Measurements from ENCODE around the gene CLTC.
"Not testable (repeated sequence)": the region's sequence is repeated elsewhere in the genome, so short reads cannot be mapped to it uniquely, and the experiment has no call there.

Gene CLTC

GRCh38 chr17:59619298-59620063, at the start of gene CLTC:
TSS of gene CLTC (plus strand) at chr17:59619895. CDS start at chr17:59620132, 237 bp downstream.
- no peak for TF ChIP-seq CTCF (IDR thresholded peaks at IDR 0.05; ENCODE audit: low read depth, low read length)
- peak within 1 kb of the TSS; percentile 96 for H3K4me3 ChIP-seq (ENCODE audit: low read depth, low read length)

GRCh38 chr17:59572301-59572924, 47.3 kb upstream of the CLTC start:
- H3K4me3 ChIP-seq (ENCODE audit: low read depth, low read length), result no peak overlapping the region

GRCh38 chr17:59584168-59584567, 35.5 kb upstream of the CLTC start:
- H3K4me3 ChIP-seq (ENCODE audit: low read depth, low read length), result not testable (repeated sequence)

More at GRCh38 chr17:59572301-59572924, 47.3 kb upstream of the CLTC start:
- no peak for TF ChIP-seq CTCF (IDR thresholded peaks at IDR 0.05; ENCODE audit: low read depth, low read length)

GRCh38 chr17:59600169-59600568, 19.5 kb upstream of the CLTC start:
- no peak for TF ChIP-seq CTCF (IDR thresholded peaks at IDR 0.05; ENCODE audit: low read depth, low read length)
- no peak overlapping the region for H3K4me3 ChIP-seq (ENCODE audit: low read depth, low read length)

- TF ChIP-seq CTCF (IDR thresholded peaks at IDR 0.05; ENCODE audit: low read depth, low read length), result no peak
- no peak overlapping the region for H3K4me3 ChIP-seq (ENCODE audit: low read depth, low read length)
Observed at GRCh38 chr17:59601130-59601529, 18.6 kb upstream of the CLTC start.

- TF ChIP-seq CTCF (IDR thresholded peaks at IDR 0.05; ENCODE audit: low read depth, low read length), result no peak
- no peak overlapping the region for H3K4me3 ChIP-seq (ENCODE audit: low read depth, low read length)
Observed at GRCh38 chr17:59607061-59607460, 12.6 kb upstream of the CLTC start.

GRCh38 chr17:59607817-59608403, 11.8 kb upstream of the CLTC start:
- TF ChIP-seq CTCF (IDR thresholded peaks at IDR 0.05; ENCODE audit: low read depth, low read length), result no peak
- no peak overlapping the region for H3K4me3 ChIP-seq (ENCODE audit: low read depth, low read length)
